Smooth muscle cell (in vitro differentiated cells): ENCODE data around the gene HRH1. TPM values are rescaled to one million over a fixed set of nuclear protein-coding genes. Genes with fewer than 3 reads are reported as not detected.
"Not testable (repeated sequence)": the region's sequence is repeated elsewhere in the genome, so short reads cannot be mapped to it uniquely, and the experiment has no call there.

Source experiments
- DNase-seq: peaks from one replicate; lab custom pipeline; 2025; ENCODE audit not compliant: unreplicated experiment; lab: John Stamatoyannopoulos, UW
- H2AFZ ChIP-seq: fragments of 200-600 bp; sonication (generic); 2 replicates; pipeline ENCODE4 v1.6.0; 2016; ENCODE audit warnings: antibody characterized with exemption, low read depth, mild to moderate bottlenecking
- H3F3A ChIP-seq: fragments of 200-600 bp; sonication (generic); 2 replicates; pipeline ENCODE4 v1.6.0; 2017; ENCODE audit warnings: antibody characterized with exemption, low read depth
- H3K27ac ChIP-seq: fragments of 200-600 bp; sonication (generic); 2 replicates; pipeline ENCODE4 v1.5.1; 2016; ENCODE audit warnings: low read depth, mild to moderate bottlenecking
- H3K27me3 ChIP-seq: fragments of 200-600 bp; sonication (generic); 2 replicates; pipeline ENCODE4 v1.6.1; 2016; ENCODE audit warnings: low read depth, mild to moderate bottlenecking
- H3K36me3 ChIP-seq: fragments of 200-600 bp; sonication (generic); 2 replicates; pipeline ENCODE4 v1.5.1; 2016; ENCODE audit warnings: low read depth
- H3K4me1 ChIP-seq: fragments of 200-600 bp; sonication (generic); 2 replicates; pipeline ENCODE4 v1.5.1; 2016; ENCODE audit warnings: low read depth
- H3K4me2 ChIP-seq: fragments of 200-600 bp; sonication (generic); 2 replicates; pipeline ENCODE4 v1.6.0; 2016; ENCODE audit warnings: mild to moderate bottlenecking
- H3K4me3 ChIP-seq: fragments of 200-600 bp; sonication (generic); 2 replicates; pipeline ENCODE4 v1.5.1; 2016; ENCODE audit warnings: mild to moderate bottlenecking
- H3K79me2 ChIP-seq: fragments of 200-600 bp; sonication (generic); 2 replicates; pipeline ENCODE4 v1.6.0; 2016; ENCODE audit warnings: low read depth, mild to moderate bottlenecking
- H3K9ac ChIP-seq: fragments of 200-600 bp; sonication (generic); 2 replicates; pipeline ENCODE4 v1.6.0; 2016; ENCODE audit warnings: low read depth
- H3K9me3 ChIP-seq: fragments of 200-600 bp; sonication (generic); replicated peaks from 2 replicates; pipeline ENCODE4 v1.5.1; 2016; ENCODE audit warnings: low read depth
- H4K20me1 ChIP-seq: fragments of 200-600 bp; sonication (generic); 2 replicates; pipeline ENCODE4 v1.6.0; 2016; ENCODE audit warnings: low read depth
- WGBS: methylation state at CpG from one replicate; pipeline ENCODE4 v1.1.7; 2016; ENCODE audit warnings: low lambda C conversion rate; 5-methylcytosine and 5-hydroxymethylcytosine counted together
- polyA plus RNA-seq: library from polyadenylated mRNA; unstranded; fragments of >200 nt; fragmentation: Nextera tagmentation; extraction: Ambion mirVana; gene quantifications from 2 replicates; pipeline ENCODE4 v1.2.1, GENCODE V29; 2016
- total RNA-seq: library from RNA; depleted of rRNA; stranded (reverse); fragments of >200 nt; gene quantifications from 2 replicates; pipeline ENCODE4 v1.2.3, GENCODE V29; 2014
- TF ChIP-seq, protein P1 (sequence below): fragments of 200-600 bp; sonication (generic); IDR thresholded peaks from 2 replicates; pipeline ENCODE4 v1.5.1; 2017; ENCODE audit warnings: borderline replicate concordance, mild to moderate bottlenecking, antibody characterized with exemption; ENCODE audit not compliant: insufficient read depth, poor library complexity, severe bottlenecking

Gene HRH1
- total and polyA plus RNA-seq, 2 experiments from 2014 or later = 7.3 to 9.9 TPM

DNA sequence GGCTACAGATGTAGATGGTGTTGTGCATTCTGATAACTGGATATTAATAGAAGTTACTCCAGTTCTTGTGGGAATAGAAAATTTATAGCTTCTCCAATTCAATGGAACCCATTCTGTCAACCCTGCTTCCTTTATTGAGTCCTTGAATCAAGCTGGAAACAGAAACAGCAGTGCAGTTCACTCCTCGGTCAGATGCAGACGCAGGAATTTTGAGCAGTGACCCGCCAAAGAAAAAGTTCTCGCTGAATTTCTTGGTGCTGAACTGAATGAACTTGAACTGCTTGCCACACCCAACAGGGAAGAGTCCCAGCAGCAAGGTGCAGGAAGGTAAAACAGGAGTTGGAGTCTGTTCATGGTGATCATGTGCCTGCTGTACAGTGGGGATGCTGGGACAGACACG lies 10.3 kb downstream of the HRH1 start:
- 84% methylated on average over 5 of the region's 5 CpGs for WGBS
- TF ChIP-seq, protein P1, sequence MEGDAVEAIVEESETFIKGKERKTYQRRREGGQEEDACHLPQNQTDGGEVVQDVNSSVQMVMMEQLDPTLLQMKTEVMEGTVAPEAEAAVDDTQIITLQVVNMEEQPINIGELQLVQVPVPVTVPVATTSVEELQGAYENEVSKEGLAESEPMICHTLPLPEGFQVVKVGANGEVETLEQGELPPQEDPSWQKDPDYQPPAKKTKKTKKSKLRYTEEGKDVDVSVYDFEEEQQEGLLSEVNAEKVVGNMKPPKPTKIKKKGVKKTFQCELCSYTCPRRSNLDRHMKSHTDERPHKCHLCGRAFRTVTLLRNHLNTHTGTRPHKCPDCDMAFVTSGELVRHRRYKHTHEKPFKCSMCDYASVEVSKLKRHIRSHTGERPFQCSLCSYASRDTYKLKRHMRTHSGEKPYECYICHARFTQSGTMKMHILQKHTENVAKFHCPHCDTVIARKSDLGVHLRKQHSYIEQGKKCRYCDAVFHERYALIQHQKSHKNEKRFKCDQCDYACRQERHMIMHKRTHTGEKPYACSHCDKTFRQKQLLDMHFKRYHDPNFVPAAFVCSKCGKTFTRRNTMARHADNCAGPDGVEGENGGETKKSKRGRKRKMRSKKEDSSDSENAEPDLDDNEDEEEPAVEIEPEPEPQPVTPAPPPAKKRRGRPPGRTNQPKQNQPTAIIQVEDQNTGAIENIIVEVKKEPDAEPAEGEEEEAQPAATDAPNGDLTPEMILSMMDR = no peak
- no peak for DNase-seq

DNA sequence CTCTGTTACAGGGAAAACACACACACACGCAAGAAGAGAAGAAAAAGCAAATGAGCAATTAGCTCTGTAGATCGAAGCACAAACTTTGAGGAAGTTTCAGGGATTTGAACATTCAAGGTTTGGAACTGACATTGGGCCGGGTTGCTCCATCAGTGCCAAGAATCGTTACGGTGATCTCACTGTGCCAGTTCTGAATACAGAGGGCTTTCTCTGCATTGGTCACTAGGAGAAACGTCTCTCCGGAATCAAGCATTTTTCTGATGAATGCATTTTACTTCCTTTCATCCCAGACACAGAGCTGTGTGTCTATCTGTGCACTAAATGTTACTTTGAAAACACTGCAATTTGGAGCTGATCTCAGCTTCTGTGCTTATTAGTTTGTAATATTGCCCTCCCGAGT lies 11.2 kb downstream of the HRH1 start:
- WGBS = 92% methylated on average over 8 of the region's 8 CpGs
- Histone ChIP-seq H3K27ac (no peak overlapping the region), H3K9me3 (no peaks in the 10 kb centered on the region), H3K4me2 (no peak overlapping the region), H2AFZ (no peak overlapping the region), H3K27me3 (no peaks in the 10 kb centered on the region), H3F3A (no peaks in the 10 kb centered on the region), H3K9ac (no peak overlapping the region), H4K20me1 (peaks cover 10% of the 10 kb centered on the region), H3K79me2 (no peaks in the 10 kb centered on the region), H3K36me3 (no peaks in the 10 kb centered on the region), H3K4me1 (no peaks in the 10 kb centered on the region), H3K4me3 (no peak overlapping the region)
- TF ChIP-seq, protein P1 = no peak
- no peak for DNase-seq

More for the DNA sequence above, 10.3 kb downstream of the HRH1 start:
- H3K4me3 ChIP-seq = no peak overlapping the region
- H3K36me3 ChIP-seq = no peaks in the 10 kb centered on the region
- no peaks in the 10 kb centered on the region for H3K9me3 ChIP-seq
- no peaks in the 10 kb centered on the region for H3K27me3 ChIP-seq
- H3K9ac ChIP-seq = no peak overlapping the region
- no peak overlapping the region for H2AFZ ChIP-seq
- no peaks in the 10 kb centered on the region for H3K79me2 ChIP-seq
- H4K20me1 ChIP-seq = peaks cover 10% of the 10 kb centered on the region
- no peaks in the 10 kb centered on the region for H3F3A ChIP-seq
- H3K4me1 ChIP-seq = no peaks in the 10 kb centered on the region
- H3K4me2 ChIP-seq = no peak overlapping the region
- no peak overlapping the region for H3K27ac ChIP-seq

DNA sequence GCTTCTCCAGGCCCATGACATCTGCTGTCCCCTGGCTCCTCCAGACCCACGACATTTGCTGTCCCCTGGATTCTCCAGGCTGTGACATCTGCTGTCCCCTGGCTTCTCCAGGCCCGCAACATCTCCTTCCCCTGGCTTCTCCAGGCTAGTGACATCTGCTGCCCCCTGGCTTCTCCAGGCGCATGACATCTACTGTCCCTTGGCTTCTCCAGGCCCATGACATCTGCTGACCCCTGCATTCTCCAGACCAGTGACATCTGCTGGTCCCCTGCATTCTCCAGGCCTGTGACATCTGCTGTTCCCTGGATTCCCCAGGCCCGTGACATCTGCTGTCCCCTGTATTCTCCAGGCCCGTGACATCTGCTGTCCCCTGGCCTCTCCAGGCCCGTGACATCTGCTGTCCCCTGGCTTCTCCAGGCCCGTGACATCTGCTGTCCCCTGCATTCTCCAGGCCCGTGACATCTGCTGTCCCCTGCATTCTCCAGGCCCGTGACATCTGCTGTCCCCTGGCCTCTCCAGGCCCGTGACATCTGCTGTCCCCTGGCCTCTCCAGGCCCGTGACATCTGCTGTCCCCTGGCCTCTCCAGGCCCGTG lies 12.6 kb downstream of the HRH1 start:
- H3K4me3 ChIP-seq, H3K9me3 ChIP-seq, H3K27me3 ChIP-seq, H4K20me1 ChIP-seq, H3K9ac ChIP-seq, DNase-seq, H2AFZ ChIP-seq, H3K4me1 ChIP-seq, H3K4me2 ChIP-seq, H3F3A ChIP-seq, H3K79me2 ChIP-seq, H3K27ac ChIP-seq, H3K36me3 ChIP-seq: not testable (repeated sequence)
- 88% methylated on average over 8 of the region's 12 CpGs for WGBS

DNA sequence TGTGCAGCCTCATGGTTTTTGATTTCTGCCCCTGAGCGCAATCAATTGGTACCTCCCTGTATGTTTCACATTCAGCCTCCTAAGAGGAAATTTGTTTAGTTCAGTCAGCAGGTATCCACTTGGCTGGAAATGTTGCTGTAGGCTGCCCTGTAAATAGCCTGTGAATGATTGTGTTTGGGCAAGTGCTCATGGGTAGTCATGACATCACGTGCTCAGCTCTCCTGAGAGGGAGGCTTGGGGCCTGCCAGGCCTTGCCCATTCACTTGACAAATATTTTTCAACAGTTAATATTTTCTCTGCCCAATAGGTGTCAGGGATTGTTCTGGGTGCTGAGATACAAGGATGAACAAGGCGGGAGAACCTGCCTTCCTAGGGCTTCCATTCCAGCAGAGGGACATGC lies 13.3 kb downstream of the HRH1 start:
- H3K4me1 ChIP-seq = no peaks in the 10 kb centered on the region
- H3K9me3 ChIP-seq = no peaks in the 10 kb centered on the region
- no peak overlapping the region for H3K4me2 ChIP-seq
- H2AFZ ChIP-seq = no peak overlapping the region
- H4K20me1 ChIP-seq = peaks cover 7% of the 10 kb centered on the region
- H3K4me3 ChIP-seq = no peak overlapping the region
- H3F3A ChIP-seq = no peaks in the 10 kb centered on the region
- no peaks in the 10 kb centered on the region for H3K36me3 ChIP-seq
- H3K9ac ChIP-seq = no peak overlapping the region
- TF ChIP-seq, protein P1 = no peak
- no peaks in the 10 kb centered on the region for H3K27me3 ChIP-seq
- H3K79me2 ChIP-seq = no peaks in the 10 kb centered on the region
- DNase-seq = no peak
- 98% methylated on average over 3 of the region's 3 CpGs for WGBS
- no peak overlapping the region for H3K27ac ChIP-seq
